Hepatocyte (in vitro differentiated cells): ENCODE results near the gene MACROD2.

Experiments
- CTCF ChIP-seq: fragments of 200-600 bp; sonication (generic); IDR thresholded peaks from 2 replicates; pipeline ENCODE4 v1.5.1; 2016; ENCODE audit warnings: antibody characterized with exemption, mild to moderate bottlenecking; ENCODE audit not compliant: poor library complexity
- EZH2phosphoT487 ChIP-seq: fragments of 200-600 bp; sonication (generic); IDR thresholded peaks from one replicate; pipeline ENCODE4 v1.6.1; 2018; ENCODE audit warnings: antibody characterized with exemption, mild to moderate bottlenecking, low read depth, moderate library complexity; ENCODE audit not compliant: unreplicated experiment, severe bottlenecking

GRCh38 chr20:15911581-15911980 is 1916.3 kb downstream of the MACROD2 start:
- TF ChIP-seq CTCF (no peak), EZH2phosphoT487 (no peak)
